HEK293 (cell line): ENCODE results near the gene HHIP.

ENCODE experiments used
- CTCF ChIA-PET: fragments of 350-600 bp; formaldehyde crosslinking; extraction: SDS; loops from one replicate; lab custom pipeline; 2021; ENCODE audit warnings: antibody characterized with exemption; lab: Yijun Ruan, JAX
- POLR2A ChIA-PET: fragments of 300-600 bp; formaldehyde crosslinking; extraction: SDS; loops from one replicate; lab custom pipeline; 2020; ENCODE audit warnings: antibody characterized with exemption, inconsistent platforms; lab: Yijun Ruan, JAX
- H3K27ac ChIP-seq: fragments of 200-500 bp; sonication (Bioruptor generic); 2 replicates; pipeline ENCODE4 v1.5.1; 2014; ENCODE audit warnings: low read depth, low read length, control low read depth, inconsistent platforms; ENCODE audit errors: extremely low read depth
- H3K36me3 ChIP-seq, 2 experiments: fragments of 200-500 bp in 1 of 2; sonication (Bioruptor generic) in 1 of 2; 1 replicate in 1 of 2; 2 replicates in 1 of 2; pipeline ENCODE4 v1.5.1; 2014 to 2017; ENCODE audit warnings: inconsistent platforms in 2 of 2, low read length in 2 of 2; ENCODE audit not compliant: control insufficient read depth in 2 of 2, insufficient read depth in 1 of 2
- H3K4me1 ChIP-seq: fragments of 200-500 bp; sonication (Bioruptor generic); 2 replicates; pipeline ENCODE4 v1.5.1; 2014; ENCODE audit warnings: mild to moderate bottlenecking, low read length, inconsistent platforms; ENCODE audit not compliant: control insufficient read depth, insufficient read depth
- H3K4me3 ChIP-seq: 2 replicates; pipeline ENCODE4 v1.5.1; 2011; ENCODE audit warnings: low read depth, mild to moderate bottlenecking, control low read depth, low read length, moderate library complexity
- H3K9me3 ChIP-seq: fragments of 200-500 bp; sonication (Bioruptor generic); 2 replicates; pipeline ENCODE4 v1.5.1; 2014; ENCODE audit warnings: low read depth, low read length, inconsistent platforms; ENCODE audit not compliant: control insufficient read depth, insufficient read depth
- GLIS2 ChIP-seq: fragments of 450-650 bp; formaldehyde crosslinking; IDR thresholded peaks from 2 replicates; pipeline ENCODE4 v1.5.1; 2016; ENCODE audit warnings: missing biosample characterization, missing genetic modification characterization
- IKZF3 ChIP-seq: fragments of 450-650 bp; IDR thresholded peaks from 2 replicates; pipeline ENCODE4 v1.5.0; 2018; ENCODE audit warnings: missing biosample characterization, mild to moderate bottlenecking, missing genetic modification characterization, moderate library complexity
- OVOL3 ChIP-seq: fragments of 450-650 bp; formaldehyde crosslinking; IDR thresholded peaks from 2 replicates; pipeline ENCODE4 v1.5.1; 2016; ENCODE audit warnings: missing biosample characterization, missing genetic modification characterization
- PRDM4 ChIP-seq: fragments of 450-650 bp; formaldehyde crosslinking; IDR thresholded peaks from 2 replicates; pipeline ENCODE4 v1.5.1; 2017; ENCODE audit warnings: missing biosample characterization, missing genetic modification characterization
- WT1 ChIP-seq: fragments of 450-650 bp; formaldehyde crosslinking; IDR thresholded peaks from 2 replicates; pipeline ENCODE4 v1.5.1; 2016; ENCODE audit warnings: missing biosample characterization, missing genetic modification characterization
- ZBTB8A ChIP-seq: fragments of 450-650 bp; formaldehyde crosslinking; IDR thresholded peaks from 2 replicates; pipeline ENCODE4 v1.5.1; 2016; ENCODE audit warnings: missing biosample characterization, missing genetic modification characterization
- ZFP37 ChIP-seq: fragments of 450-650 bp; formaldehyde crosslinking; IDR thresholded peaks from 2 replicates; pipeline ENCODE4 v1.5.1; 2016; ENCODE audit warnings: missing biosample characterization, missing genetic modification characterization
- ZNF169 ChIP-seq: fragments of 450-650 bp; formaldehyde crosslinking; IDR thresholded peaks from 2 replicates; pipeline ENCODE4 v1.5.1; 2016; ENCODE audit warnings: missing biosample characterization, missing genetic modification characterization
- ZNF23 ChIP-seq: fragments of 450-650 bp; formaldehyde crosslinking; IDR thresholded peaks from 2 replicates; pipeline ENCODE4 v1.5.1; 2016; ENCODE audit warnings: missing biosample characterization, missing genetic modification characterization, borderline replicate concordance
- ZNF391 ChIP-seq: fragments of 450-650 bp; formaldehyde crosslinking; IDR thresholded peaks from 2 replicates; pipeline ENCODE4 v1.5.1; 2016; ENCODE audit warnings: low read depth, missing biosample characterization, missing genetic modification characterization, borderline replicate concordance
- ZNF426 ChIP-seq: fragments of 450-650 bp; formaldehyde crosslinking; IDR thresholded peaks from 2 replicates; pipeline ENCODE4 v1.5.1; 2017; ENCODE audit warnings: missing biosample characterization, missing genetic modification characterization, mild to moderate bottlenecking, inconsistent platforms, moderate library complexity
- ZNF529 ChIP-seq: fragments of 450-650 bp; formaldehyde crosslinking; IDR thresholded peaks from 2 replicates; pipeline ENCODE4 v1.5.1; 2017; ENCODE audit warnings: missing genetic modification characterization, missing biosample characterization; ENCODE audit not compliant: insufficient replicate concordance
- ZNF530 ChIP-seq: fragments of 450-650 bp; formaldehyde crosslinking; IDR thresholded peaks from 2 replicates; pipeline ENCODE4 v1.5.1; 2016; ENCODE audit warnings: low read depth, missing biosample characterization, missing genetic modification characterization
- ZNF555 ChIP-seq: fragments of 450-650 bp; formaldehyde crosslinking; conservative IDR thresholded peaks from 2 replicates; pipeline ENCODE4 v1.5.1; 2017; ENCODE audit warnings: missing biosample characterization, mild to moderate bottlenecking, missing genetic modification characterization, inconsistent platforms
- ZNF558 ChIP-seq: fragments of 450-650 bp; formaldehyde crosslinking; IDR thresholded peaks from 2 replicates; pipeline ENCODE4 v1.5.1; 2016; ENCODE audit warnings: missing biosample characterization, missing genetic modification characterization
- ZNF623 ChIP-seq: fragments of 450-650 bp; formaldehyde crosslinking; IDR thresholded peaks from 2 replicates; pipeline ENCODE4 v1.5.1; 2016; ENCODE audit warnings: missing biosample characterization, missing genetic modification characterization
- ZNF645 ChIP-seq: fragments of 450-650 bp; formaldehyde crosslinking; IDR thresholded peaks from 2 replicates; pipeline ENCODE4; 2016; ENCODE audit warnings: missing biosample characterization, missing genetic modification characterization
- ZNF701 ChIP-seq: fragments of 450-650 bp; formaldehyde crosslinking; IDR thresholded peaks from 2 replicates; pipeline ENCODE4 v1.5.1; 2016; ENCODE audit warnings: missing biosample characterization, missing genetic modification characterization
- ZNF747 ChIP-seq: fragments of 450-650 bp; formaldehyde crosslinking; IDR thresholded peaks from 2 replicates; pipeline ENCODE4 v1.5.1; 2016; ENCODE audit warnings: missing biosample characterization, missing genetic modification characterization
- ZNF777 ChIP-seq: fragments of 450-650 bp; formaldehyde crosslinking; IDR thresholded peaks from 2 replicates; pipeline ENCODE4 v1.5.1; 2017; ENCODE audit warnings: missing biosample characterization, missing genetic modification characterization, borderline replicate concordance
- TF ChIP-seq, protein P1 (sequence below): fragments of 450-650 bp; formaldehyde crosslinking; IDR thresholded peaks from 2 replicates; pipeline ENCODE4 v1.5.1; 2017; ENCODE audit warnings: missing biosample characterization, mild to moderate bottlenecking, missing genetic modification characterization, moderate library complexity
- TF ChIP-seq, protein P2 (sequence below): fragments of 450-650 bp; formaldehyde crosslinking; conservative IDR thresholded peaks from 2 replicates; pipeline ENCODE4 v1.5.1; 2016; ENCODE audit warnings: low read depth, missing biosample characterization, missing genetic modification characterization

HHIP gene

DNA sequence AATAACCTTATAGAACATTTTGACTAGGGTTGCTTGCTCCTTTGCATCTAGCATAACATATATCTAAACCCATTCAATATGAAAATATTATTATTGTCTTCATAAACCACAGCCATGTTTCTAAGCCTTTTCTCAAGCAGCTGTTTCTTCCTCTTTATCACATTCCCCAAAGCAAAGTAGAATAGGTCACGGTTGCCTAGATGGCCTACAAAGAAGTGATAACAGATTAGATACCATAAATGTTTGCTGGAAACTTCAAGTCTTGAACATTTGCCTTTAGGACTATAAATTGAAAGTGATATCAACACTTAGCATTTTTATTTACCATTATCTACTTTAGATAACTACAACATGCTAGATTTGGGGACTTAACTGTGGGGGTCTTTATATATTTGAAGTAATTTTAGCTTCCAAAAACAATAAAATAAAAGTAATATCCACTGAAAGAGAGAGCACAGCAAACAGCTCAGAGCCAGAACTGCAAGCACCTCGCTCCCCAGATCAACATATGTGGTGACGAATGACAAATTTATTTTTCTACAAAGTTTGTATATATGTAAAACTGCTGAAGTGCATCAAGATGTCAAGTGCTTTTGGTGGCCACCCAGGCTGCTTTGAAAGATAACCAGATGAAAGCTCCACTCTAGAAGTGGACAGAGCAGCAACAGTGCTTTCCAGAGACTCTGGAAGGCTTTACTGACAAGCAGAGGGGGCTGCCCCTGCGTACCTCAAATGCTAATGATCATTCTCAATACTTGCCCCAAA lies 8.0 kb downstream of the HHIP start (continued):
- TF ChIP-seq, protein P1, sequence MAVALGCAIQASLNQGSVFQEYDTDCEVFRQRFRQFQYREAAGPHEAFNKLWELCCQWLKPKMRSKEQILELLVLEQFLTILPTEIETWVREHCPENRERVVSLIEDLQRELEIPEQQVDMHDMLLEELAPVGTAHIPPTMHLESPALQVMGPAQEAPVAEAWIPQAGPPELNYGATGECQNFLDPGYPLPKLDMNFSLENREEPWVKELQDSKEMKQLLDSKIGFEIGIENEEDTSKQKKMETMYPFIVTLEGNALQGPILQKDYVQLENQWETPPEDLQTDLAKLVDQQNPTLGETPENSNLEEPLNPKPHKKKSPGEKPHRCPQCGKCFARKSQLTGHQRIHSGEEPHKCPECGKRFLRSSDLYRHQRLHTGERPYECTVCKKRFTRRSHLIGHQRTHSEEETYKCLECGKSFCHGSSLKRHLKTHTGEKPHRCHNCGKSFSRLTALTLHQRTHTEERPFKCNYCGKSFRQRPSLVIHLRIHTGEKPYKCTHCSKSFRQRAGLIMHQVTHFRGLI = no peak
- no peak for TF ChIP-seq WT1 (tag by site-specific recombination)
- TF ChIP-seq IKZF3 (tag by site-specific recombination) = no peak
- TF ChIP-seq ZNF391 (tag by site-specific recombination) = no peak
- no peak for TF ChIP-seq ZNF169
- no peak for TF ChIP-seq ZFP37 (tag by site-specific recombination)
- TF ChIP-seq ZNF529 = no peak

DNA sequence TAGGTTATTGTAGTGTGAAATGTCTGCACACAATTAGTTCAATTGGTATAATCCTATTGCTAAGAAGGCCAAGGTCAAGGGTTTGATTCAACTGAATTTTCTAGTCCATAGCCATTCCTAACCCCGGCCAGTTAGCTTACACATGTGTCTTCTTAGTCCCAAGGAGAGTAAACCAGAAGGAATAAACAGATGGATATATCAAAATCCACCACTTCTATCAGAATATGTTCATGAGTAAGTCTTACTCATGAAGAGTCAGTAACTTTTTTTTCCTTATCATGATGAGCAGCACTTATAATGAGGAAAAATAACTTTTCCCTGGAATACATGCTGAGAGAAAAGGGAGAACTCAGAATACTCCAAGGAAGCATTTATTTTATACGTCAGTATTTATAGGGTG lies 9.5 kb downstream of the HHIP start:
- Histone ChIP-seq H3K36me3 (no peaks in the 10 kb centered on the region), H3K4me3 (no peak overlapping the region), H3K4me1 (no peaks in the 10 kb centered on the region), H3K27ac (no peak overlapping the region), H3K9me3 (no peaks in the 10 kb centered on the region)
- POLR2A ChIA-PET = no interaction called here
- TF ChIP-seq OVOL3 (tag by site-specific recombination) (no peak), ZNF23 (no peak), ZNF426 (tag by site-specific recombination) (no peak), ZNF701 (no peak), ZNF558 (no peak), ZNF747 (tag by site-specific recombination) (no peak), PRDM4 (tag by site-specific recombination) (no peak), ZNF777 (no peak)
- CTCF ChIA-PET = no interaction called here

DNA sequence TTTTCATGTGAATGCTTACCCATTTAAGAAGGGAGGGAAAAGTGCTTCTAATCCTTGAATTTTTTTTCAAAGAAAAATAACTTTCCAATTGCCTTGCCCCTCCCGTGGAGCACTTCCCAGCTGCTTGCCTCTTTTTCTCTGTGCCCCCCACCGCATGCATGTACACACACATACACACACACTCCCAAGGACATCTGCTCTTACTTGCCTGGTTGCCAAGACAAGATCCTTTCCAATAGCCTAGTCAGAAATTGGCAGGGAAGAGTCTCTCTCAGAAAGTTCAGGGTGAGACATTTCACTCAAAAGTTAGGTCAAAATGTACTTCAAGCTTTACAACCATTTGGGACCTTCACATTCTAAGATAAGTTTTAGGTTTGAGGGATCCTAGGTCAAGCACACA lies 10.9 kb downstream of the HHIP start:
- CTCF ChIA-PET = no interaction called here
- POLR2A ChIA-PET = no interaction called here
- no peak overlapping the region for H3K4me3 ChIP-seq
- H3K27ac ChIP-seq = no peak overlapping the region
- no peaks in the 10 kb centered on the region for H3K36me3 ChIP-seq
- H3K9me3 ChIP-seq = no peaks in the 10 kb centered on the region
- TF ChIP-seq OVOL3 (tag by site-specific recombination) = no peak
- TF ChIP-seq, all 188 proteins: peak for 0
- no peaks in the 10 kb centered on the region for H3K4me1 ChIP-seq

DNA sequence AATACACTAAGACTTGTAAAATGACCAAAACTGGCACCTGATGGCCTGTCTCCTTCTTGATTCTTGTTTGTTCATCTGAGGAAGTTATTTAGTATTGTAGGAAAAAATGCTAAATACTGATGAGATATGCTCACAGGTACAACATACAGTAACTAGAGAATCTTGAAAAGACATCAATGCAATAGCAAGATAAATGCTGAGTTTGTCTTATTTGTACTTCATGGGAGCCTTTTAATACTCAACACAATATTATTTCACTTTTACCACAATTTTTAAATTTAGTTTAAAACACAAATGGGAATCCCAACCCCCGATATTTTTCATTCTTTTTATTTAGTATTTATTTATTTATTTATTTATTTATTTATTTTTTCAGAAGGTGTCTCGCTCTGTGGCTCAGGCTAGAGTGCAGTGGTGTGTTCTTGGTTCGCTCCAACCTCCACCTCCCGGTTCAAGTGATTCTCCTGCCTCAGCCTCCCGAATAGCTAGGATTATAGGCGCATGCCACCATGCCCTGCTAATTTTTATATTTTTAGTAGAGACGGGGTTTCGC lies 12.1 kb downstream of the HHIP start:
- ChIA-PET CTCF (no interaction called here), POLR2A (no interaction called here)
- H3K4me1 ChIP-seq = no peaks in the 10 kb centered on the region
- H3K36me3 ChIP-seq = no peaks in the 10 kb centered on the region
- no peak overlapping the region for H3K4me3 ChIP-seq
- H3K9me3 ChIP-seq = no peaks in the 10 kb centered on the region
- H3K27ac ChIP-seq = no peak overlapping the region
- TF ChIP-seq ZNF555 (tag by site-specific recombination) (peak; percentile 13; the same call in 1 of the 2 replicates), ZNF623 (tag by site-specific recombination) (peak; percentile 24; the same call in 1 of the 2 replicates), ZNF530 (no peak), ZBTB8A (tag by site-specific recombination) (0 out of 2 replicates have a peak, but pooled peaks have one; percentile 18), ZNF645 (tag by site-specific recombination) (no peak), GLIS2 (tag by site-specific recombination) (no peak)
- TF ChIP-seq, protein P2, sequence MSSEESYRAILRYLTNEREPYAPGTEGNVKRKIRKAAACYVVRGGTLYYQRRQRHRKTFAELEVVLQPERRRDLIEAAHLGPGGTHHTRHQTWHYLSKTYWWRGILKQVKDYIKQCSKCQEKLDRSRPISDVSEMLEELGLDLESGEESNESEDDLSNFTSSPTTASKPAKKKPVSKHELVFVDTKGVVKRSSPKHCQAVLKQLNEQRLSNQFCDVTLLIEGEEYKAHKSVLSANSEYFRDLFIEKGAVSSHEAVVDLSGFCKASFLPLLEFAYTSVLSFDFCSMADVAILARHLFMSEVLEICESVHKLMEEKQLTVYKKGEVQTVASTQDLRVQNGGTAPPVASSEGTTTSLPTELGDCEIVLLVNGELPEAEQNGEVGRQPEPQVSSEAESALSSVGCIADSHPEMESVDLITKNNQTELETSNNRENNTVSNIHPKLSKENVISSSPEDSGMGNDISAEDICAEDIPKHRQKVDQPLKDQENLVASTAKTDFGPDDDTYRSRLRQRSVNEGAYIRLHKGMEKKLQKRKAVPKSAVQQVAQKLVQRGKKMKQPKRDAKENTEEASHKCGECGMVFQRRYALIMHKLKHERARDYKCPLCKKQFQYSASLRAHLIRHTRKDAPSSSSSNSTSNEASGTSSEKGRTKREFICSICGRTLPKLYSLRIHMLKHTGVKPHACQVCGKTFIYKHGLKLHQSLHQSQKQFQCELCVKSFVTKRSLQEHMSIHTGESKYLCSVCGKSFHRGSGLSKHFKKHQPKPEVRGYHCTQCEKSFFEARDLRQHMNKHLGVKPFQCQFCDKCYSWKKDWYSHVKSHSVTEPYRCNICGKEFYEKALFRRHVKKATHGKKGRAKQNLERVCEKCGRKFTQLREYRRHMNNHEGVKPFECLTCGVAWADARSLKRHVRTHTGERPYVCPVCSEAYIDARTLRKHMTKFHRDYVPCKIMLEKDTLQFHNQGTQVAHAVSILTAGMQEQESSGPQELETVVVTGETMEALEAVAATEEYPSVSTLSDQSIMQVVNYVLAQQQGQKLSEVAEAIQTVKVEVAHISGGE (tag by site-specific recombination) = 0 out of 2 replicates have a peak, but pooled peaks have one; percentile 22
